ENCODE results near the gene OPA3.

The OPA3 gene

DNA sequence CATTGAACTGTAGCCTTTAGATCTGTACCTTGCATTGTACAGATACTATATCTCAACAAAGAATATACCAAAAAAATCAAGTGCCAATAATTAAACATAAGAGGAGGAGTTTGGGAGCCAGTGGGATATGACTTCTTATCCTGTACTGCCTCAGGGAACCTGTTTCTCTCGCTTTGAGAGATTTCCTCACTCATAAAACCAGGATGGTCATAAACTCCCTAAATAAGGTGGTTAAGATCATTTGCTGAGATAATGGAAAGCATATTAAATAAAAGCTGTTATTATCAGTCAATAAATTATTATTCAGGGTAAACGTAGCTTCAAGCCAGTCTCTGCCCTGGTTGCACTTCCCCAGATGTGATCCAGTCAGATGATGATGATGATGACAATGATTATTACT is 17.0 kb downstream of the OPA3 start:
- no peak for DNase-seq (ENCODE audit: low read depth in 1 of 2, low spot score in 1 of 2)

GRCh38 chr19:45564131-45564780 is 20.3 kb downstream of the OPA3 start:
- no peak for DNase-seq (ENCODE audit: low read depth in 1 of 2, low spot score in 1 of 2)

- DNase-seq (ENCODE audit: low read depth in 1 of 2, low spot score in 1 of 2), result no peak
Observed at GRCh38 chr19:45560686-45561085, 23.9 kb downstream of the OPA3 start.

- DNase-seq (ENCODE audit: low read depth in 1 of 2, low spot score in 1 of 2), result no peak
Observed at GRCh38 chr19:45560038-45560437, 24.6 kb downstream of the OPA3 start.

GRCh38 chr19:45558399-45558878 is 26.2 kb downstream of the OPA3 start:
- peak; percentile 25 to 40 for DNase-seq (ENCODE audit: low read depth in 1 of 2, low spot score in 1 of 2)

DNA sequence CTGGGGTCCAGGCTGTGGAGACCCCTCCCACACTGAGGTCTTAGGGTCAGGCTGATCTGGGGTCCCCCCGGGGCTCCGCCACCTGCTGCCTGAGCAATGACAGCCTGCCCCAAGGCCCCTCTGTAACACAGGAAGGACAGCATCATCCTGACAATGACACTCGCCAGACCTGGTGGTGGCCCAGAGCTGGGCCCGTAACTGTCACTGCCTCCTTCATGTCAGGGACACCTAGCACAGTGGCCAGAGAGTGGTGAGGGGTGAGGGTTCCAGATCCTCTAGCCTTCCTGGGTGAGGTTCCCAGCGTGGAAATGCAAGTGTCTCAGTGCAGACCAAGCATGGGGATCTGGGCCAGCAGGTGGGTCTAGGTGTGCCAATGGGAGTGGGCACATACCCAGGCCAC is 27.8 kb downstream of the OPA3 start:
- no peak for DNase-seq (ENCODE audit: low read depth in 1 of 2, low spot score in 1 of 2)

DNA sequence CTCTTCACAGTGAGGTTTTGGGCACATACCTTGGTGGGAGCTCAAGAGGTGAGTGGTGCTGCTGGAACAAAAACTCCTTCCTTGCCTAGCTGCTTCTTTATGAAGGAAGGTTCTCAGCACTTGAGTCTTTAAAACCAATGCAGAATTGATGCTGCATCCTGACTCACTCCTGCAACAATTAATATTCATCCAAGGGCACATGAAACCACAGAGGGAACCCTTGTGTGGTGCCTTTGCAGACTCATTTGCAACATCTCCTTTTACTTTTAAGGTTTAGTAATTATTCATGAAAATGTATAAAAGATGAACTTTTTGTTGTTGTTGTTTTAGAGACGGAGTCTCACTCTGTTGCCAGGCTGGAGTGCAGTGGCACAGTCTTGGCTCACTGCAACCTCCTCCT is 30.1 kb downstream of the OPA3 start:
- no peak for DNase-seq (ENCODE audit: low read depth in 1 of 2, low spot score in 1 of 2)

GRCh38 chr19:45553464-45553863 is 31.1 kb downstream of the OPA3 start:
- DNase-seq (ENCODE audit: low read depth in 1 of 2, low spot score in 1 of 2), result no peak

DNA sequence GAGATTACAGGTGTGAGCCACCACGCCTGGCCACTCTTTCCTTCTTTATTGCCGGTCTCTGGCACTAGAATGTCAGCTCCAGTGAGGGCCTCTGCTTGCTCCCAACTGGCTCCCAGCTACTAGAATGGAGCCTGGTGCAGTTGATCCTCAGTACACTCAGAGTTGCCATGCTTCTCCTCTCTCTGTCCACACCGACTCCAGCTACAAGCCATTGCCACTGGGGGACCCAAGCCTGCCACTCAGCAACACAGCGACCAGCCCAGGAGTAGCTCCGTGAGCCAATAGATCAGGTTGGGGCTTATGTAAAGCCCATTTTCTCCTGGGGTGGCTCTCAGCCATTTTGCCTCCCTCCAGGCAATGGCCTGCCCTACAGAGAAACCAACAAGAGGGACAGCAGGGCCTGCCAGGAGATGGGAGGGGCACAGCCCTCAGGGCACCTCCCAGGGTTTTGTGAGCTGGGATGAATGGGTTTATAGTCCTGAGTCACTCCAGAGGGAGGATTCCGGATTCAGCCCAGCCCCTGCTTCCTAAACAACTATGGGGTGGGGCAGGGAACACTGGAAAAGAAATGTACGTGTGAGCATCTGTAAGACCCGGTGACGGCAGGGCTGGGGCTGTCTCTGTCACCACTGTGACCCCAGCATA is 36.5 kb downstream of the OPA3 start:
- DNase-seq (ENCODE audit: low read depth in 1 of 2, low spot score in 1 of 2), result no peak

- no peak for DNase-seq (ENCODE audit: low read depth in 1 of 2, low spot score in 1 of 2)
Observed at GRCh38 chr19:45547211-45547770, 37.3 kb downstream of the OPA3 start.

DNA sequence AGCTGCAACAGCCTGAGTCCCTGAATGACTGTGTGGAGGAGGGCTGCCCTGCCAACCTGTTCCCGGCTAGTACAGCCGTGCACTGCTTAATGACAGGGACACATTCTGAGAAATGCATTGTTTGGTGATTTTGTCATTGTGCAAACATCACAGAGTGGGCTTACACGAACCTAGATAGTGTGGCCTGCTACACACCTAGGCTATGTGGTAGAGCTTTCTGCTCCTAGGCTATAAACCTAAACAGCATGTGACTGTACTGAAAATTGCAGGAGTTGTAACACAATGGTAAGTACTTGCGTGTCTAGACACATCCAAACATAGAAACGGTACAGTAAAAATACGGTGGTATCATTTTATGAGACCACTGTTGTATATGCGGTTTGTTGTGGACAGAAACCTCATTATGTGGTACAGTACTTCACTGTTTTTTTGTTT is 42.4 kb downstream of the OPA3 start:
- no peak for DNase-seq (ENCODE audit: low read depth in 1 of 2, low spot score in 1 of 2)

DNA sequence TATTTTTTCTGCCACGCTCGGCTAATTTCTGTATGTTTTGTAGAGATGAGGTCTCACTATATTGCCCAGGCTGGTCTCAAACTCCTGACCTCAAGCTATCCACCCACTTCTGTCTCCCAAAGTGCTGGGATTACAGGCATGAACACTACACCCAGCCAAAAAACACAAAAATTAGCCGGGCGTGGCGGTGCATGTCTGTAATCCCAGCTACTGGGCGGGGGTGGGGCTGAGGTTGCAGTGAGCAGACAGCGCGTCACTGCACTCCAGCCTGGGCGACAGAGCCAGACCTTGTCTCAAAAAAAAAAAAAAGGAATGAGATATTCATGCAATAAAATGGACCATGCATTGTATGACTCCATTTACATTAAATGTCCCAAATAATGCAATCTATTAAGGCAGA is 45.1 kb downstream of the OPA3 start:
- no peak for DNase-seq (ENCODE audit: low read depth in 1 of 2, low spot score in 1 of 2)

- DNase-seq (ENCODE audit: low read depth in 1 of 2, low spot score in 1 of 2), result no peak
Observed at GRCh38 chr19:45531349-45531748, 53.3 kb downstream of the OPA3 start.

DNA sequence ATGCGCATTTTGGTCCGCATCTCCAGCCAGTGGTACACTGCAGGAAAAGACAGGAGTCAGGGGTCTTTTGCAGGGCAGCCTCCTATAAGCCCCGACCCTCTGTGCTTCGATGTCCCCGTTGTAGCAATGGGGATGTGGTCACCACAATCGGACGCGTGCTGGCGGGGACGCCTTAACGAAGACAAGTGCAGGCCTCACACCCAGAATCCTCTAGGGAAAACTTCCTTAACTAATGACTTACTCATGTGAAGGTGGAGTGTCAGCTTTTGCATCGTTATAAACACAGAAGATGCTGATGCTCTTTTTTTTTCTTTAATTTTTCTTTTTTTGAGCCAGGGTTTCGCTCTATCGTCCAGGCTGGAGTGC is 55.2 kb downstream of the OPA3 start:
- no peak for DNase-seq (ENCODE audit: low read depth in 1 of 2, low spot score in 1 of 2)

GRCh38 chr19:45528744-45529419 is 55.7 kb downstream of the OPA3 start:
- no peak for DNase-seq (ENCODE audit: low read depth in 1 of 2, low spot score in 1 of 2)

GRCh38 chr19:45528149-45528743 is 56.4 kb downstream of the OPA3 start:
- no peak for DNase-seq (ENCODE audit: low read depth in 1 of 2, low spot score in 1 of 2)

GRCh38 chr19:45527731-45528130 is 56.9 kb downstream of the OPA3 start:
- DNase-seq (ENCODE audit: low read depth in 1 of 2, low spot score in 1 of 2), result no peak

DNA sequence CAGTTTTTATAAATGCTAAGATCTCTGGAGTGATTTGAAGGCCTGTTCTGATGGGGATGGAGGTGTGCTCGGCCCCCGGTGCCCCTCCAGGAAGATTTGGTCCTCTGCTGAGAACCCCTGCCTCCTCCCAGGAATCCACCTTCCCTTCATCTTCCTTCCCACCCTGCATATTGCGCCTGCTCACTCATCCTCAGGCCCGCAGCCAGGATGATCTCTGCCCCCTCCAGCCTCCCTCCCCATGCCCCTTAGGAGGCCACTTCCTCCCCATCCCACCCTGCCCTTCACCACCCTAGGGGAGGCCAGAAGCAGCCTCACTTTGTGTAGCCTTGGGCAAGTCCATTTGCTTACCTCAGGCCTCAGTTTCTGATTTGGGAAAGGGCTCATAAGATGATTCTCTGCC is 57.6 kb downstream of the OPA3 start:
- DNase-seq (ENCODE audit: low read depth in 1 of 2, low spot score in 1 of 2), result no peak

GRCh38 chr19:45526143-45526542 is 58.5 kb downstream of the OPA3 start:
- no peak for DNase-seq (ENCODE audit: low read depth in 1 of 2, low spot score in 1 of 2)

- no peak for DNase-seq (ENCODE audit: low read depth in 1 of 2, low spot score in 1 of 2)
Observed at GRCh38 chr19:45524575-45525129, 60.0 kb downstream of the OPA3 start.

DNA sequence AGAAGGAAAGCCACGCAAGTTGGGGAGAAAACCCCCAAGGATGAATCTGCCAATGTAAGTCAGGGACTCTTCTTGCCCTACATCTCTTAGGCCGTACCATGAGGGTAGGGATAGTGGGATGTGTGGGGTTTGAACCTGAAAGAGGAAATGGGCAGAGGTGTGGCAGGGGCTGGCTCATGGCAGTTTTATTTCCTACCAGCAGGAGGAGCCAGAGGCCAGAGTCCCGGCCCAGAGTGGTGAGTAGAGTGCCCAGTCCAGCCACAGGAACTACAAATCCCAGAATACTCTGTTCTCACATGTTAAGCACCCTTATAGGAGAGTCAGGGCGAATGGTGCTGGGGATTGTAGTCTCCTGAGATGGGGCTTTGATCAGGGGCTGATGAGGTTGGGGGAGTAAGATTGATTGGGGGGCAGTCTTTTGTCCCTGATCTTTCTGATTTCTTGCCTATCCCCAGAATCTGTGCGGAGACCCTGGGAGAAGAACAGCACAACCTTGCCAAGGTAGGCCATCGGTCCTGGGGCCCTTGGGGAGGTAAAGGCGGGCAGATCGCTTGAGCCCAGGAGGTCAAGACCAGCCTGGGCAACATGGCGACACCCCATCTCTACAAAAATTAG is 60.9 kb downstream of the OPA3 start:
- DNase-seq (ENCODE audit: low read depth in 1 of 2, low spot score in 1 of 2), result peak; percentile 38 to 56
